ENCODE data around the gene TEAD1. TPM values are rescaled to one million over a fixed set of nuclear protein-coding genes. Genes with fewer than 3 reads are reported as not detected.

The TEAD1 gene
- total RNA-seq, 2 experiments from 2014 or later = 5.6 to 10.8 TPM

DNA sequence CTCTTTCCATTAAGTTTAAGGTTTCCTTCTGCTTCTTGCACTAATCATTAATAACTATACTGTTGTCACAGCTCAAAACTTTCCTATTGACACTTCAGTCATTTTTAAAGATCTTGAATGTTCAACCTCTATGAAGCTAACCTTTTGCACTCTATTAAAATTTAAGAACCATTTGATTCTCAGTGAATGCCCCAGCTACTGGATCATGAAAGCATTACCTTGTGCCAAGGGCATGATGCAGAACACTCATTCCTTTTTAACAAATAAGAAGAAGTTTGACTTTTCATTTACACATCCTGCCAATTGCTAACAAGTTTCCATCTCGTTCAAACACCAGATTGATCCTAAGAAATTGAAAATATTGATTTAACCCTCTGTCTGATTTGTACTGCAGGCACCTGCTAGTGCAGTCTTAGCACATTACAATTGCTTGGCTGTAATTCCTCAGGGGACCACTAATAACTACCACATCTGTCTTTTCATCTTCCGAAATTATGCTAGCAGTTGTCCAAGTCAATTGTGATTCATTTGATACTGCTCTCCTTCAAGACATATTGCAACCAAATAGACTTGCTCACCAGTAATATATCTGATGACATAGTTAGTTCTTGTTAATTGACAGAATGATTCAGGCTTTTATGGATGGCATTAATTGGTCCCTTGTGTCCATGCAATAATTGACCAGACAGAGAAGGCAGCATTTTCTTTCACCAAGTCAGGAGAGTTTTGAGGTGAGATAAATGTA lies 158.4 kb downstream of the TEAD1 start:
- H3K79me2 ChIP-seq (ENCODE audit: insufficient read depth, low read depth, low read length) = no peaks in the 10 kb centered on the region
- H3K36me3 ChIP-seq (ENCODE audit: insufficient read depth, low read length) = no peaks in the 10 kb centered on the region
- intact Hi-C loops (cut with micrococcal nuclease; ENCODE audit: unreplicated experiment) = no loop called here
- H3K27ac ChIP-seq (ENCODE audit: low read depth, low read length, poor library complexity, severe bottlenecking) = no peak overlapping the region
- no peaks in the 10 kb centered on the region for H4K20me1 ChIP-seq (ENCODE audit: insufficient read depth, low read length)
- ChIA-PET CTCF (ENCODE audit: unreplicated experiment) (no interaction called here), POLR2A (interaction anchor here (0.8 to 1.1 kb wide), 3 partner anchors 9 to 21 kb away, joined by 3 read pairs; no protein-coding TSS in a partner anchor)
- DNase-seq (ENCODE audit: low spot score) = no peak
- H3K9me2 ChIP-seq (ENCODE audit: insufficient read depth, low read length) = no peaks in the 10 kb centered on the region
- H2AFZ ChIP-seq (ENCODE audit: low read length) = no peak overlapping the region
- H3K4me1 ChIP-seq (ENCODE audit: insufficient read depth, low read length, poor library complexity, severe bottlenecking) = peaks cover 17% of the 10 kb centered on the region
- no peaks in the 10 kb centered on the region for H3K9me3 ChIP-seq (ENCODE audit: low read length)
- no peak overlapping the region for H3K4me2 ChIP-seq (ENCODE audit: low read length)
- BruUV-seq (replicated peaks) = no TSS peak
- no peak overlapping the region for H3K4me3 ChIP-seq (ENCODE audit: low read depth, low read length, poor library complexity, severe bottlenecking)
- TF ChIP-seq EZH2phosphoT487 (IDR thresholded peaks at IDR 0.05; ENCODE audit: borderline replicate concordance, low read depth, low read length) = no peak
- TF ChIP-seq, protein P1, sequence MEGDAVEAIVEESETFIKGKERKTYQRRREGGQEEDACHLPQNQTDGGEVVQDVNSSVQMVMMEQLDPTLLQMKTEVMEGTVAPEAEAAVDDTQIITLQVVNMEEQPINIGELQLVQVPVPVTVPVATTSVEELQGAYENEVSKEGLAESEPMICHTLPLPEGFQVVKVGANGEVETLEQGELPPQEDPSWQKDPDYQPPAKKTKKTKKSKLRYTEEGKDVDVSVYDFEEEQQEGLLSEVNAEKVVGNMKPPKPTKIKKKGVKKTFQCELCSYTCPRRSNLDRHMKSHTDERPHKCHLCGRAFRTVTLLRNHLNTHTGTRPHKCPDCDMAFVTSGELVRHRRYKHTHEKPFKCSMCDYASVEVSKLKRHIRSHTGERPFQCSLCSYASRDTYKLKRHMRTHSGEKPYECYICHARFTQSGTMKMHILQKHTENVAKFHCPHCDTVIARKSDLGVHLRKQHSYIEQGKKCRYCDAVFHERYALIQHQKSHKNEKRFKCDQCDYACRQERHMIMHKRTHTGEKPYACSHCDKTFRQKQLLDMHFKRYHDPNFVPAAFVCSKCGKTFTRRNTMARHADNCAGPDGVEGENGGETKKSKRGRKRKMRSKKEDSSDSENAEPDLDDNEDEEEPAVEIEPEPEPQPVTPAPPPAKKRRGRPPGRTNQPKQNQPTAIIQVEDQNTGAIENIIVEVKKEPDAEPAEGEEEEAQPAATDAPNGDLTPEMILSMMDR (conservative IDR thresholded peaks at IDR 0.05; ENCODE audit: low read length) = no peak

DNA sequence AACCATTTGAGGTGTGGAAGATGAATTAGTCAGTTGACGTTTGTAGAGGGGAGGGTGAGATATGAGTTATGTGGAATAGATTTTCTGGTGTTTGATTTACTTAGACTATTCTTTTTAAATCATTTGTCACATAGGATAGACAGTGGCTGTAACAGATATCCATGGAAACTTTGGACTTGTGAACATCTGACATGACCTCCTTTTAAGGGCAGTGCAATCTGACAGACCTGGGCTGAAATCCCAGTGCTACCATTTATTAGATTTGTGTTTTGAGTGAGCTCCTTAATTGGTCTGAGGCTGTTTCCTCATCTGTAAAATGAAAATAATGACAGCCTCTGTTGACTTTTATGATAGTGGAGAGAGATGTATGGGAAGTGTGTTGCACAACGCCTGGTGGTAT lies 159.9 kb downstream of the TEAD1 start:
- Histone ChIP-seq H4K20me1 (ENCODE audit: insufficient read depth, low read length) (no peaks in the 10 kb centered on the region), H2AFZ (ENCODE audit: low read length) (no peak overlapping the region), H3K79me2 (ENCODE audit: insufficient read depth, low read depth, low read length) (no peaks in the 10 kb centered on the region), H3K27ac (ENCODE audit: low read depth, low read length, poor library complexity, severe bottlenecking) (no peak overlapping the region), H3K9me3 (ENCODE audit: low read length) (no peaks in the 10 kb centered on the region), H3K36me3 (ENCODE audit: insufficient read depth, low read length) (no peaks in the 10 kb centered on the region), H3K9me2 (ENCODE audit: insufficient read depth, low read length) (no peaks in the 10 kb centered on the region), H3K4me2 (ENCODE audit: low read length) (no peak overlapping the region), H3K4me3 (ENCODE audit: low read depth, low read length, poor library complexity, severe bottlenecking) (no peak overlapping the region), H3K4me1 (ENCODE audit: insufficient read depth, low read length, poor library complexity, severe bottlenecking) (peaks cover 17% of the 10 kb centered on the region)
- DNase-seq (ENCODE audit: low spot score) = no peak
- ChIA-PET POLR2A (no interaction called here), CTCF (ENCODE audit: unreplicated experiment) (no interaction called here)
- no peak for TF ChIP-seq EZH2phosphoT487 (IDR thresholded peaks at IDR 0.05; ENCODE audit: borderline replicate concordance, low read depth, low read length)
- TF ChIP-seq, protein P1 (conservative IDR thresholded peaks at IDR 0.05; ENCODE audit: low read length) = no peak
- intact Hi-C loops (cut with micrococcal nuclease; ENCODE audit: unreplicated experiment) = no loop called here
- BruUV-seq (replicated peaks) = no TSS peak

DNA sequence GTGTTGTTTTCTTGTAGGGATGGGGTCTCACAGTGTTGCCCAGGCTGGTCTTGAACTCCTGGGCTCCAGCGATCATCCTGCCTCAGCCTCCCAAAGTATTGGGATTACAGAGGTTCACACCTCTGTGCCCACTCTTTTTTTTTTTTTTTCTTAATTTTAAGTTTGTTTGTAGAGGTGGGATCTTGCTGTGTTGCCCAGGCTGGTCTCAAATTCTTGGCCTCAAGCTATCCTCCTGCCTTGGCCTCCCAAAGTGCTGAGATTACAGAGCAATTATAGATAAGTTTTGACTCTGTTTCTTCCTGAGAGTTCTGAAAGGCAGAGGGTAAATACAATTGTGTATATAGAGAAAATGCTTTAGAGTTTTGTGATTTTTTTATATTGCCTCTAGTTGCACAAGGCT lies 160.4 kb downstream of the TEAD1 start:
- Histone ChIP-seq H3K36me3 (ENCODE audit: insufficient read depth, low read length) (no peaks in the 10 kb centered on the region), H3K4me3 (ENCODE audit: low read depth, low read length, poor library complexity, severe bottlenecking) (no peak overlapping the region), H3K4me2 (ENCODE audit: low read length) (no peak overlapping the region), H3K9me2 (ENCODE audit: insufficient read depth, low read length) (no peaks in the 10 kb centered on the region), H2AFZ (ENCODE audit: low read length) (no peak overlapping the region), H3K4me1 (ENCODE audit: insufficient read depth, low read length, poor library complexity, severe bottlenecking) (peaks cover 16% of the 10 kb centered on the region), H3K27ac (ENCODE audit: low read depth, low read length, poor library complexity, severe bottlenecking) (no peak overlapping the region), H4K20me1 (ENCODE audit: insufficient read depth, low read length) (no peaks in the 10 kb centered on the region), H3K79me2 (ENCODE audit: insufficient read depth, low read depth, low read length) (no peaks in the 10 kb centered on the region), H3K9me3 (ENCODE audit: low read length) (no peaks in the 10 kb centered on the region)
- TF ChIP-seq EZH2phosphoT487 (IDR thresholded peaks at IDR 0.05; ENCODE audit: borderline replicate concordance, low read depth, low read length) = no peak
- BruUV-seq (replicated peaks) = no TSS peak
- ChIA-PET CTCF (ENCODE audit: unreplicated experiment) (no interaction called here), POLR2A (no interaction called here)
- intact Hi-C loops (cut with micrococcal nuclease; ENCODE audit: unreplicated experiment) = no loop called here
- DNase-seq (ENCODE audit: low spot score) = no peak
